Activated CD4-positive, alpha-beta memory T cell treated with anti-CD3 and anti-CD28 coated beads for 36 hours (primary cell): ENCODE results near the gene PEAK1. TPM values are rescaled to one million over a fixed set of nuclear protein-coding genes. Genes with fewer than 3 reads are reported as not detected.

Source experiments
- CTCF ChIA-PET: fragments of 350-600 bp; sonication (Branson Sonifier 250); formaldehyde crosslinking; loops from one replicate; lab custom pipeline; 2021; ENCODE audit warnings: antibody characterized with exemption, inconsistent platforms; lab: Charles Lee
- POLR2A ChIA-PET: fragments of 350-600 bp; sonication (Branson Sonifier 250); formaldehyde crosslinking; loops from one replicate; lab custom pipeline; 2021; ENCODE audit warnings: antibody characterized with exemption; lab: Charles Lee
- DNase-seq: peaks from one replicate; pipeline ENCODE4 v3.0.0-alpha.2; 2020
- H3K27ac Mint-ChIP-seq: one replicate; pipeline ENCODE4 v1.8.0; 2021; ENCODE audit warnings: mixed read lengths
- H3K27me3 Mint-ChIP-seq: one replicate; pipeline ENCODE4 v1.8.0; 2021; ENCODE audit warnings: mixed read lengths
- H3K36me3 Mint-ChIP-seq: one replicate; pipeline ENCODE4 v1.8.0; 2021; ENCODE audit warnings: mixed read lengths
- H3K4me1 Mint-ChIP-seq: one replicate; pipeline ENCODE4 v1.8.0; 2021; ENCODE audit warnings: low read depth, mixed read lengths
- H3K4me3 Mint-ChIP-seq: one replicate; pipeline ENCODE4 v1.8.0; 2021; ENCODE audit warnings: mild to moderate bottlenecking, mixed read lengths
- H3K9me3 Mint-ChIP-seq: one replicate; pipeline ENCODE4 v1.8.0; 2021; ENCODE audit warnings: mixed read lengths
- intact Hi-C: fragments of 100-400 bp; cut with micrococcal nuclease; formaldehyde crosslinking; loops from one replicate; pipeline ENCODE4 v1.15.1; 2023
- total RNA-seq, 2 experiments: library from RNA; stranded (reverse); gene quantifications; one replicate each; pipeline ENCODE4 v1.2.3, GENCODE V29; 2021

Gene PEAK1
- total RNA-seq, 2 experiments from 2014 or later, result 15.6 to 18.3 TPM

DNA sequence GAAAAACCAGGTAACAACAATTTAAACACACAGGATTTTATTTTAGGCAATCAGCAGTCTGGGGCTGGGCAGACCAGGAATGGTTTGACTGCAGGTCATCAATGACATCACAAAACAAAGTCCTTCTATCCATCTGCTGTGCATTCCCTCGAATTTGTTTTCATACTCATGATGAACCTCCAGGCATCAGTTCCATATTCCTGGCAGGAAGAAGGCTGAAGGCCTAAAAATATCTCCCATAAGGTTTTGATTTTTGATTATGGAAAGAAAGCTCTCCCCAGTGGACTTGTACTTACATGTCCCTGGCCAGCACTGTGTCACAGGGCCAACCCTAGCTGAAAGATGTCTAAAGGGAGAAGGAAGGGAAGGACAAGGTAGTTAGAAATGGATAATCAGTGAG, 107.4 kb downstream of the PEAK1 start:
- CTCF ChIA-PET, result interaction anchor here (0.8 kb wide), 1 partner anchor 32 kb away, joined by 3 read pairs; no protein-coding TSS in a partner anchor
- no peaks in the 10 kb centered on the region for H3K4me1 Mint-ChIP-seq
- POLR2A ChIA-PET, result no interaction called here
- no peak overlapping the region for H3K4me3 Mint-ChIP-seq
- intact Hi-C loops, result no loop called here
- no peak for DNase-seq
- no peak overlapping the region for H3K27ac Mint-ChIP-seq
- no peaks in the 10 kb centered on the region for H3K27me3 Mint-ChIP-seq
- no peaks in the 10 kb centered on the region for H3K36me3 Mint-ChIP-seq
- H3K9me3 Mint-ChIP-seq, result no peaks in the 10 kb centered on the region

DNA sequence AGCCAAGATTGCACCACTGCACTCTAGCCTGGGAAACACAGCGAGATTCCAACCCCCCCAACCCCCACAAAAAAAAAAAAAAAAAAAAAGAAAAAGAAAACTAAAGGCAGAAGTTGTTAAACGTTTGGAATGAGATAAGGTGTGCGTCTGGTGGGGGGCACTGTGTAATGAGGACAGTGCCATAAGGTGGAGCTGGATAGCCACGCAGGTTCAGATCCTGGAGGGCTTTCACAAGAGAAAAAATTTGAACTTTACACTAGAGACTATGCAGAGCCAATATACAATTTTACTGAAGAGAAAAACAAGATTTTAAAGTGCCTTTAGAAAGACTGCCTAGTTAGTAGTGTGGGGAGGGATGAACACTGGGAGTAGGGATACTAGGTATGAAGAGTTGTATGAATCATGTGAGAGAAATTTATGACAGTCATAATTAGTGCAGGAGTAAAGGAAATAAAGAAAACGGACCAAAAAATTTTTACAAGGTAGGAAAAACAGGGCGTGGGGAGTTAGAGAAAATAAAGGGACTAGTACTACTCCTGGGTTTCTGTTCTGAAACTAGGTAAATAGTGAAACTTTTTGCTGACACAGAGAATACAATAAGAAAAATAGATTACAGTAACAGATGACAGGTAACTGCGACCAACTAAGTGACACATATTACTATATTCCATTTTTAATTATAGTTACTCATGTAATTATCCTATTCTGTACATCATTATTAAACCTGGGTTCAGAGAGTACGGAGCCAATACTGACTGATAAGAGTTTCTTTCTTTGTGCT, 108.1 kb downstream of the PEAK1 start:
- Mint-ChIP-seq H3K27me3 (no peaks in the 10 kb centered on the region), H3K4me1 (no peaks in the 10 kb centered on the region), H3K4me3 (no peak overlapping the region), H3K27ac (no peak overlapping the region), H3K9me3 (no peaks in the 10 kb centered on the region), H3K36me3 (no peaks in the 10 kb centered on the region)
- ChIA-PET POLR2A (no interaction called here), CTCF (interaction anchor here (0.8 kb wide), 1 partner anchor 31 kb away, joined by 3 read pairs; no protein-coding TSS in a partner anchor)
- no peak for DNase-seq
- intact Hi-C loops, result no loop called here

DNA sequence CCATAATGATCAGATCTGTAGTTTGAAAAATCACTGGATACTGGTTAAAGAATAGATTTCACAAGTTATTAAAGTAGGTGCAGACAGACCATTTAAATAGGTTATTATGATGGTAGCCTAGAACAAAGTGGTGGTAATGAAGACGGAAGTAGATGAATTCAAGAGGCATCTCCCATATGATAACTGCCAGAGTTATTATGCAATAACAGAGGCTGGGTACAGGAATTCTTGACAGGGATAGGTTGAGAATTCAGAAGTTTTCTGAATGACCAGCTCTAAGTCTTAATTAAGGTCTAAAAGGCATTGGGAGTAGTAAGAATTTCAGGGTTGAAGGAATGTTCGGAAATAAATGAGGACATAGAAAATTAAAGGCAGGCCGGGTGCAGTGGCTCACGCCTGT, 108.9 kb downstream of the PEAK1 start:
- DNase-seq, result no peak
- intact Hi-C loops, result no loop called here
- no peaks in the 10 kb centered on the region for H3K9me3 Mint-ChIP-seq
- ChIA-PET CTCF (no interaction called here), POLR2A (no interaction called here)
- no peaks in the 10 kb centered on the region for H3K27me3 Mint-ChIP-seq
- no peak overlapping the region for H3K27ac Mint-ChIP-seq
- H3K4me1 Mint-ChIP-seq, result no peaks in the 10 kb centered on the region
- no peak overlapping the region for H3K4me3 Mint-ChIP-seq
- H3K36me3 Mint-ChIP-seq, result no peaks in the 10 kb centered on the region

DNA sequence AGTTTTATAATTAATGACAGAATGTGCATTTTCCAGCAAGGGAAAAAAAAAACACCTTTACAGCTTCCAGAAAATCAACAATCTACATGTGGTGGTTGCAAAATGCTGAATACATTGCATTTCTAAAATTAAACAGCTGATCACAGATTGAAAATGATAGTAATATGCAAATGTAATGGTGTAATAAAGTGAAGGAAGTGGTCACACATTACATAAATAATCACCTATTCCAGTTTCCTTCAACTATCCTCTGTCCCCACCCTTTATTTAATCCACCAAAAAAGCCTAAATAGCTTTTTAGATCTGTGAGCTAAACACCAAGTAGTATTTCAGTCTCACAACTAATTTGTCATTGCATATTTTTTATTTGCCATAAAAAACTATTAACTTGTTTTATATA, 110.5 kb downstream of the PEAK1 start:
- ChIA-PET POLR2A (no interaction called here), CTCF (interaction anchor here (1.1 kb wide), 1 partner anchor 188 kb away, joined by 3 read pairs; no protein-coding TSS in a partner anchor)
- H3K27me3 Mint-ChIP-seq, result no peaks in the 10 kb centered on the region
- H3K9me3 Mint-ChIP-seq, result no peaks in the 10 kb centered on the region
- no peak for DNase-seq
- no peaks in the 10 kb centered on the region for H3K36me3 Mint-ChIP-seq
- no peak overlapping the region for H3K4me3 Mint-ChIP-seq
- intact Hi-C loops, result no loop called here
- no peaks in the 10 kb centered on the region for H3K4me1 Mint-ChIP-seq
- no peak overlapping the region for H3K27ac Mint-ChIP-seq

DNA sequence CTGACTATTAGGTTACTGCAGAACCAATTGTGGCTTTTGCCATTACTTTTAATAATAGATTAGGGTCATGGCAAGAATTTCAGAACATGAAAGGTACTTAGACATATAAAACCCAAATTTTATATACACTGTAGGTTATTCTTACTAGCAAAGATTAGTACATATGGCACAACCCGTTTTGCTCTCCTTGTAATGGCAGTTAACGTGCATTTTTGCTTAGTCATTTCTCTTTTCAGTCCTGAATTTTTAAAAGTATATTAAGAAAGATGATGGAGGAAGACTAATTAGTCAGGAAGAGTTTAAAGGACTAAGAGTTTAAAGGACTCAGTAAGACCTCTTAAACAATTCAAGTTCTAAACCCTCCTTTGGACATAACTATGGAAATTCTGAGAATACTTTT, 114.0 kb downstream of the PEAK1 start:
- Mint-ChIP-seq H3K4me3 (no peak overlapping the region), H3K36me3 (no peaks in the 10 kb centered on the region), H3K27me3 (no peaks in the 10 kb centered on the region), H3K4me1 (no peaks in the 10 kb centered on the region), H3K9me3 (no peaks in the 10 kb centered on the region), H3K27ac (no peak overlapping the region)
- ChIA-PET CTCF (interaction anchor here (1.1 kb wide), 1 partner anchor 237 kb away, joined by 3 read pairs; no protein-coding TSS in a partner anchor), POLR2A (no interaction called here)
- DNase-seq, result no peak
- intact Hi-C loops, result no loop called here

DNA sequence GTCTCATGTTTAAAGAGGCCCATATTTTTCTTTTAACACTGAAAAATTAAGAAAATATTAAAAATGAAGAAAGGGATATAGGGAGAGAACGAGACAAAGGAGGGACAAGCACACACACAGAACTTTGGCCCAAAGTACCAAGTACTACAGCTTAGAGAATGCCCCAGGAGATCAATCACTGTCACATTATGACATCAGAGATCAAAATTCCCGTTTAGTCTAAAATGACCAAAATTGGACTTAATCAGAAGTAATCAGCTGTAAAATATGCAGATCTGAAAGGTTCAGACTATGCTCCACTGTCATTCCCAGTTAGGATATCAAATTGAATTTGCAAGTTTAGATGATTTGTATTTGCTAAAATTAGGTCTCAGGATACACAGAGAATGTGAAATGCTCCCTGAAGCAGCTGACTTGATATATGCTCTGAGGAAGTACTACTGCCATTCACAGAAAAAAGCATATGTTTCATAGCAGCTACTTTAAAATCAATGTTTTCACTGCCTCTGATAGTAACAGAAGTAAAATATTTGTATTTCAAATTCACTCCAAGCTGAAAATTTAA, 123.0 kb downstream of the PEAK1 start:
- CTCF ChIA-PET, result interaction anchor here (0.5 kb wide), 1 partner anchor 652 kb away, joined by 3 read pairs; no protein-coding TSS in a partner anchor

DNA sequence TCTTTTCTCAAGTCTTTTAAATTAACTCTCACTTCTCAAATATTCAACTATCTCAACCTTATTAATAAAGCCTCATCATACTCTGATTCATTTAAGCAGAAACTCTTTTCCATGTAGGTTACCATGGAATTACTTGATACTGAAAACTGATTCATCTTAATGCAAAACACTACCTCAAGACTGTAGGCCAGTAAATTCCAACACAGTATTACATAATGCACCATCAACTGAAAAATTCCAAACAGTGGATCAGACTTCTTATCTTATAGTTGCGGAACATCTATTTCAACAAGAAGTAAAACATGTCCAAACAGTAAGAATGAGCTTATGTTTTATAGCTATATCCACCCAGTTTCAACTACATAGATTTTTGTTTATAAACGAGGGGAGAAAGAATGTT, 124.5 kb downstream of the PEAK1 start:
- intact Hi-C loops, result no loop called here
- ChIA-PET POLR2A (no interaction called here), CTCF (no interaction called here)
- Mint-ChIP-seq H3K4me3 (no peak overlapping the region), H3K4me1 (no peaks in the 10 kb centered on the region), H3K9me3 (no peaks in the 10 kb centered on the region), H3K27me3 (no peaks in the 10 kb centered on the region), H3K27ac (no peak overlapping the region), H3K36me3 (no peaks in the 10 kb centered on the region)
- DNase-seq, result no peak

More for the DNA sequence above, 123.0 kb downstream of the PEAK1 start:
- H3K4me3 Mint-ChIP-seq, result no peak overlapping the region
- DNase-seq, result no peak
- no peaks in the 10 kb centered on the region for H3K9me3 Mint-ChIP-seq
- H3K27me3 Mint-ChIP-seq, result no peaks in the 10 kb centered on the region
- no peak overlapping the region for H3K27ac Mint-ChIP-seq
- POLR2A ChIA-PET, result no interaction called here
- H3K36me3 Mint-ChIP-seq, result no peaks in the 10 kb centered on the region
- intact Hi-C loops, result no loop called here
- no peaks in the 10 kb centered on the region for H3K4me1 Mint-ChIP-seq

DNA sequence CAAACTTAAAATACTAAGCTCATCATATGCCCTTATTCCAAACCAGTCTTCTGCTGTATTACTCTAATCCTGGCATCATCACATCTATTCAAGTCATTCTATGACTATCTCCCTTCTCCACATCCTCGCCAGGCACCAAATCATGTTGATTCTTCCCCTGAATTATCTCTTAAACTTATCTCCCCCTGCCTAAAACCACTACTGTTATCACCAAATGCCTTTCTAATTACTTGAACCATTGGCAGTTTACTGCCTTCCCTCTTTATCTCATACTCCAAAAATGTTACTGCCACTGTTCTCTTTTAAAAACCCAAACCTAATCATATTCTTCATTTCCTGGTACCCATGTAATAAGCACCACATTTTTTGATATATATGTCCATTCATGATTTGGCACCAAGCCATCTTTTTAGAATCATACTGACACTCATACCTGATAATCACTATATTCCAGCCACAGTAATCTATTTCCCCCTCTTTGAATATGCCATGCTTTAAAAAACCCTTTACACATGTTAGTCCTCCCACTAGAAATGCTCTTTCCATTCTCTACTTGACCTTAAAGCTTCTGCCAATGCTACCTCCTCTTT, 126.8 kb downstream of the PEAK1 start:
- POLR2A ChIA-PET, result no interaction called here

DNA sequence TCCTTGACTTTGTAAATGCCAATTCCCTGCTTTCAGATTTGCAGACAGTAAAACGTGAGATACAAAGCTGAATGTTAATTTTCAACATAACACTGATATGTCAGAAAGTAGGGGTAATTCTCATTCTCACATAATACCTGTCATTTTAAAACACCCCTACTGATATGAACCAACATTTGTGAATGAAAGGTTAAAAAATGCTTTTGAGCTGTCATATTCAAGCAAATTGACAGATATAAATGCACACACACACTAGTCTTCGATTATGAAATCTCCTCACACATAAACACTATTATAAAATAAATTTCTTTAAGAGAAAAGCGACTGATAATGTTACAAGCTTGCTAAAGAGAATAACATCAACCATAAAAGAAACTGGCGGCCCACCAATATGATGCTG, 128.8 kb downstream of the PEAK1 start:
- H3K36me3 Mint-ChIP-seq, result no peaks in the 10 kb centered on the region
- POLR2A ChIA-PET, result no interaction called here
- H3K27ac Mint-ChIP-seq, result no peak overlapping the region

More for the DNA sequence above, 126.8 kb downstream of the PEAK1 start:
- H3K27ac Mint-ChIP-seq, result no peak overlapping the region
- no peaks in the 10 kb centered on the region for H3K27me3 Mint-ChIP-seq
- DNase-seq, result no peak
- CTCF ChIA-PET, result no interaction called here
- intact Hi-C loops, result no loop called here
- H3K4me3 Mint-ChIP-seq, result no peak overlapping the region
- H3K36me3 Mint-ChIP-seq, result no peaks in the 10 kb centered on the region
- no peaks in the 10 kb centered on the region for H3K9me3 Mint-ChIP-seq
- no peaks in the 10 kb centered on the region for H3K4me1 Mint-ChIP-seq

DNA sequence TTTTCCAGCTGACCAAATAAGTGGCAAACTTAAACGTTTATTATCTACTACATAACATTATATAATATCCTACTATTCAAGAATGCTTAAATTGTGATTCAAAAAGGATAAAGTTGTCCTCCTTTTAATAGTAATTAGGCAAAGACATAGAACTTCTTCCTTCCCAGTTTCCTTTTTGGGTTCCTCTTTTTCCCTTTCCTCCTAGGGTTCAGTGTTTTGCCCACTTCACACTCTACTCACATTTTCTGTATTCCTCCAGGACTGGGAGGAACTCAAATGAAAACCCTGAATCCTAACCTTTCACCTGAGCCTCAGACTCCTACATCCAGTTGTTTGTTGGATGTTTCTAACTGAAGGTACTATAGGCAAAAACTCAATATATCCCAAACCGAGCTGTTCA, 132.5 kb downstream of the PEAK1 start:
- no peak overlapping the region for H3K27ac Mint-ChIP-seq
- H3K4me3 Mint-ChIP-seq, result no peak overlapping the region
- no peaks in the 10 kb centered on the region for H3K36me3 Mint-ChIP-seq
- POLR2A ChIA-PET, result no interaction called here
- no peaks in the 10 kb centered on the region for H3K4me1 Mint-ChIP-seq
- no peaks in the 10 kb centered on the region for H3K27me3 Mint-ChIP-seq
- intact Hi-C loops, result no loop called here
- CTCF ChIA-PET, result no interaction called here
- no peaks in the 10 kb centered on the region for H3K9me3 Mint-ChIP-seq
- no peak for DNase-seq

More for the DNA sequence above, 128.8 kb downstream of the PEAK1 start:
- CTCF ChIA-PET, result no interaction called here
- no peaks in the 10 kb centered on the region for H3K27me3 Mint-ChIP-seq
- H3K9me3 Mint-ChIP-seq, result no peaks in the 10 kb centered on the region
- DNase-seq, result no peak
- intact Hi-C loops, result no loop called here
- no peaks in the 10 kb centered on the region for H3K4me1 Mint-ChIP-seq
- H3K4me3 Mint-ChIP-seq, result no peak overlapping the region

DNA sequence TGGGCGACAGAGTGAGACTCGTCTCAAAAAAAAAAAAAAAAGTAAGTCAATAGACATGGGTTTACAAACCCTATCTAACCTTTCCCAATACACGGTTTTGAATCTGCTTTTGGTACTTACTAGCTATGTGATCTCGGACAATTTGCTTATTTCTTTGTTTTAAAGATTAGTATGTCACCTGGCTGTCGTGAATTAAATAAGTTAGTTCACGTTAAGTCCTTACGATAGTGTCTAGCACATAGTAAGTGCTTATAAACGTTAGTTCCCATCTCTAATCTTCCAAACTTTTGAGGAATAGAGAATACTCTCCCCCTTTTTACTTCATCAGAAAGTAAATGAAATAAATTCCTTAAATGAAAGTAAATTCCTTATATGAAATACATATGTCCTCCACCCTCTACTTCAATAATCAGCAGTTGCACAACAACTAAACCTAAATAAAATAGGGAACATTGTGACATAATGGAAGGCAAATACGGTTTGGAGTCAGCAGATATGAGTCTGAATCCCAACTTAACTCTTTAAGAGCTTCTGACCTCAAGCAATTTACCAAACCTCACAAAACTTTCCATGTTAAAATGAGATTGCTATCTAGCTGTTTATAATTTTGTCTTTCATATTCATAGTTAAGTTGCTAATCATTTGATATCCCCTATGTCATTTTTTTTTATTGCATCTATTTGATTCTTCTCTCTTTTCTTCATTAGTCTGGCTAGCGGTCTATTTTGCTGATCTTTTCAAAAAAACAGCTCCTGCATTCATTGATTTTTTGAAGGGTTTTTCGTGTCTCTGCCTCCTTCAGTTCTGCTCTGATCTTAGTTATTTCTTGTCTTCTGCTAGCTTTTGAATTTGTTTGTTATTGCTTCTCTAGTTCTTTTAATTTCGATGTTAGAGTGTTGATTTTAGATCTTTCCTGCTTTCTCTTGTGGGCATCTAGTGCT, 134.6 kb downstream of the PEAK1 start:
- intact Hi-C loops, result no loop called here
- Mint-ChIP-seq H3K27ac (no peak overlapping the region), H3K4me1 (no peaks in the 10 kb centered on the region), H3K4me3 (no peak overlapping the region), H3K36me3 (no peaks in the 10 kb centered on the region), H3K9me3 (no peaks in the 10 kb centered on the region), H3K27me3 (no peaks in the 10 kb centered on the region)
- ChIA-PET POLR2A (interaction anchor here (0.6 kb wide), 1 partner anchor 77 kb away, joined by 3 read pairs; no protein-coding TSS in a partner anchor), CTCF (no interaction called here)
- no peak for DNase-seq

DNA sequence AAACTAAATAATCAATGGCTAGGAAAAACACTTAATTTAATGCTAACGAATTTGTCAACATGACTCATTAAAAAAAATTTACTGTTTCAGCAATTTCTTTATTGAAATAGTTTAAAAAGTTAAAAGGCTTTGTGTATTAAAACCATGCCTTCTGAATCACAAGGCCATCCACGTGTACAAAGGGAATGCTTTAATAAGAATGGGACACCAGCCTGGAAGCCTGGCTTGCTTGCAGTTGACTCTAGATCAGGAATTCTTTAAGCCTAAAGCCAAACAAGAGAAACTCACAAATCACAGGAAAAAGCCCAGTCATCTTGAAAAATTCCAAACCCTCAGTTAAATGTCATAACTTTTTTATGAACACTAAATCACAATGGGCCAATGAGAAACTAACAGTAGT, 137.6 kb downstream of the PEAK1 start:
- no peaks in the 10 kb centered on the region for H3K27me3 Mint-ChIP-seq
- no peak for DNase-seq
- H3K36me3 Mint-ChIP-seq, result no peaks in the 10 kb centered on the region
- CTCF ChIA-PET, result no interaction called here
- H3K4me3 Mint-ChIP-seq, result no peak overlapping the region
- no peaks in the 10 kb centered on the region for H3K9me3 Mint-ChIP-seq
- H3K4me1 Mint-ChIP-seq, result no peaks in the 10 kb centered on the region
- H3K27ac Mint-ChIP-seq, result no peak overlapping the region
- POLR2A ChIA-PET, result no interaction called here
- intact Hi-C loops, result no loop called here
